H1 (cell line): Measurements from ENCODE around the gene ACKR2. TPM values are rescaled to one million over a fixed set of nuclear protein-coding genes. Genes with fewer than 3 reads are reported as not detected.

Source experiments
- BACH1 ChIP-seq: IDR thresholded peaks from 2 replicates; pipeline ENCODE4 v1.6.1; 2012; ENCODE audit warnings: low read length, improper control_type of control experiment
- EZH2 ChIP-seq: fragments of 200-600 bp; sonication (generic); IDR thresholded peaks from 2 replicates; pipeline ENCODE4 v1.7.1; 2012; ENCODE audit warnings: low read depth, mild to moderate bottlenecking, moderate library complexity, low read length, inconsistent platforms; ENCODE audit not compliant: severe bottlenecking
- GTF2F1 ChIP-seq: IDR thresholded peaks from 2 replicates; pipeline ENCODE4 v1.6.1; 2012; ENCODE audit warnings: low read depth, low read length, improper control_type of control experiment, borderline replicate concordance
- HDAC6 ChIP-seq: IDR thresholded peaks from one replicate; pipeline ENCODE4 v1.7.1; 2012; ENCODE audit warnings: low read depth, mild to moderate bottlenecking, inconsistent platforms, low read length, moderate library complexity
- KDM1A ChIP-seq: fragments of 200-600, 300-600 bp; sonication (generic); IDR thresholded peaks from 2 replicates; pipeline ENCODE4 v1.7.1; 2016; ENCODE audit warnings: mild to moderate bottlenecking, low read length, borderline replicate concordance
- POLR2A ChIP-seq, 2 experiments: IDR thresholded peaks; 1 replicate in 1 of 2; 2 replicates in 1 of 2; pipeline ENCODE4 v1.6.1; 2011; ENCODE audit warnings: low read depth in 2 of 2, low read length in 2 of 2, mild to moderate bottlenecking in 2 of 2; ENCODE audit errors: control extremely low read depth in 1 of 2
- RFX5 ChIP-seq: IDR thresholded peaks from 2 replicates; pipeline ENCODE4 v1.6.1; 2011; ENCODE audit warnings: low read depth, low read length, improper control_type of control experiment, borderline replicate concordance
- TAF1 ChIP-seq: IDR thresholded peaks from 2 replicates; pipeline ENCODE4 v1.6.1; 2011; ENCODE audit warnings: mild to moderate bottlenecking, low read depth, low read length
- polyA plus RNA-seq, 7 experiments: library from polyadenylated mRNA; depleted of rRNA in 3 of 7; stranded (reverse) in 5 of 7; unstranded in 2 of 7; fragments of >200 nt in 5 of 7; fragments of 200-250 nt in 2 of 7; gene quantifications; 1 replicate in 5 of 7; 2 replicates in 1 of 7; 4 replicates in 1 of 7; pipeline versions ENCODE4 v1.2.1 to v1.2.3, GENCODE V29; 2011 to 2013; ENCODE audit warnings: missing spikeins in 2 of 7, mixed read lengths in 2 of 7
- total RNA-seq: library from RNA; stranded (reverse); fragmentation: NEBNext Ultra II Directional; extraction: Animal tissue kit (Norgen Biotek cat#: 25700); gene quantifications from 2 replicates; pipeline ENCODE4 v1.2.1, GENCODE V29; 2021
- TF ChIP-seq, protein P1 (sequence below): fragments of 300-600 bp; sonication (generic); IDR thresholded peaks from 2 replicates; pipeline ENCODE4 v1.7.1; 2012; ENCODE audit warnings: low read length, moderate library complexity, mild to moderate bottlenecking, inconsistent platforms; ENCODE audit not compliant: insufficient replicate concordance

Gene ACKR2
- total and polyA plus RNA-seq, 2 of the 8 experiments (the other 6 are each of a cell fraction or from before 2014, with no cell fraction given) = 0.09 to 0.12 TPM

DNA sequence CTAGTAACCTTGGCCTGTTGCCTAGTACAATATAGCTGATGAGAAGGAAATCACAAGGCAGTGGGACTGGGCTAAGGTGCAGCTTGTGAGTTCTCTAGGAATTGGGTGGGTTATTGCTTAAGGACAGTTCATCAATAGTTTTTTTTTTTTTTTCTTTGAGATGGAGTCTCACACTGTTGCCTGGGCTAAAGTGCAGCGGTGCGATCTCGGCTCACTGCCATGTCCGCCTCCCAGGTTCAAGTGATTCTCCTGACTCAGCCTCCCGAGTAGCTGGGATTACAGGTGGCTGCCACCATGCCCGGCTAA, 11.5 kb downstream of the ACKR2 start (continued):
- TF ChIP-seq, protein P1, sequence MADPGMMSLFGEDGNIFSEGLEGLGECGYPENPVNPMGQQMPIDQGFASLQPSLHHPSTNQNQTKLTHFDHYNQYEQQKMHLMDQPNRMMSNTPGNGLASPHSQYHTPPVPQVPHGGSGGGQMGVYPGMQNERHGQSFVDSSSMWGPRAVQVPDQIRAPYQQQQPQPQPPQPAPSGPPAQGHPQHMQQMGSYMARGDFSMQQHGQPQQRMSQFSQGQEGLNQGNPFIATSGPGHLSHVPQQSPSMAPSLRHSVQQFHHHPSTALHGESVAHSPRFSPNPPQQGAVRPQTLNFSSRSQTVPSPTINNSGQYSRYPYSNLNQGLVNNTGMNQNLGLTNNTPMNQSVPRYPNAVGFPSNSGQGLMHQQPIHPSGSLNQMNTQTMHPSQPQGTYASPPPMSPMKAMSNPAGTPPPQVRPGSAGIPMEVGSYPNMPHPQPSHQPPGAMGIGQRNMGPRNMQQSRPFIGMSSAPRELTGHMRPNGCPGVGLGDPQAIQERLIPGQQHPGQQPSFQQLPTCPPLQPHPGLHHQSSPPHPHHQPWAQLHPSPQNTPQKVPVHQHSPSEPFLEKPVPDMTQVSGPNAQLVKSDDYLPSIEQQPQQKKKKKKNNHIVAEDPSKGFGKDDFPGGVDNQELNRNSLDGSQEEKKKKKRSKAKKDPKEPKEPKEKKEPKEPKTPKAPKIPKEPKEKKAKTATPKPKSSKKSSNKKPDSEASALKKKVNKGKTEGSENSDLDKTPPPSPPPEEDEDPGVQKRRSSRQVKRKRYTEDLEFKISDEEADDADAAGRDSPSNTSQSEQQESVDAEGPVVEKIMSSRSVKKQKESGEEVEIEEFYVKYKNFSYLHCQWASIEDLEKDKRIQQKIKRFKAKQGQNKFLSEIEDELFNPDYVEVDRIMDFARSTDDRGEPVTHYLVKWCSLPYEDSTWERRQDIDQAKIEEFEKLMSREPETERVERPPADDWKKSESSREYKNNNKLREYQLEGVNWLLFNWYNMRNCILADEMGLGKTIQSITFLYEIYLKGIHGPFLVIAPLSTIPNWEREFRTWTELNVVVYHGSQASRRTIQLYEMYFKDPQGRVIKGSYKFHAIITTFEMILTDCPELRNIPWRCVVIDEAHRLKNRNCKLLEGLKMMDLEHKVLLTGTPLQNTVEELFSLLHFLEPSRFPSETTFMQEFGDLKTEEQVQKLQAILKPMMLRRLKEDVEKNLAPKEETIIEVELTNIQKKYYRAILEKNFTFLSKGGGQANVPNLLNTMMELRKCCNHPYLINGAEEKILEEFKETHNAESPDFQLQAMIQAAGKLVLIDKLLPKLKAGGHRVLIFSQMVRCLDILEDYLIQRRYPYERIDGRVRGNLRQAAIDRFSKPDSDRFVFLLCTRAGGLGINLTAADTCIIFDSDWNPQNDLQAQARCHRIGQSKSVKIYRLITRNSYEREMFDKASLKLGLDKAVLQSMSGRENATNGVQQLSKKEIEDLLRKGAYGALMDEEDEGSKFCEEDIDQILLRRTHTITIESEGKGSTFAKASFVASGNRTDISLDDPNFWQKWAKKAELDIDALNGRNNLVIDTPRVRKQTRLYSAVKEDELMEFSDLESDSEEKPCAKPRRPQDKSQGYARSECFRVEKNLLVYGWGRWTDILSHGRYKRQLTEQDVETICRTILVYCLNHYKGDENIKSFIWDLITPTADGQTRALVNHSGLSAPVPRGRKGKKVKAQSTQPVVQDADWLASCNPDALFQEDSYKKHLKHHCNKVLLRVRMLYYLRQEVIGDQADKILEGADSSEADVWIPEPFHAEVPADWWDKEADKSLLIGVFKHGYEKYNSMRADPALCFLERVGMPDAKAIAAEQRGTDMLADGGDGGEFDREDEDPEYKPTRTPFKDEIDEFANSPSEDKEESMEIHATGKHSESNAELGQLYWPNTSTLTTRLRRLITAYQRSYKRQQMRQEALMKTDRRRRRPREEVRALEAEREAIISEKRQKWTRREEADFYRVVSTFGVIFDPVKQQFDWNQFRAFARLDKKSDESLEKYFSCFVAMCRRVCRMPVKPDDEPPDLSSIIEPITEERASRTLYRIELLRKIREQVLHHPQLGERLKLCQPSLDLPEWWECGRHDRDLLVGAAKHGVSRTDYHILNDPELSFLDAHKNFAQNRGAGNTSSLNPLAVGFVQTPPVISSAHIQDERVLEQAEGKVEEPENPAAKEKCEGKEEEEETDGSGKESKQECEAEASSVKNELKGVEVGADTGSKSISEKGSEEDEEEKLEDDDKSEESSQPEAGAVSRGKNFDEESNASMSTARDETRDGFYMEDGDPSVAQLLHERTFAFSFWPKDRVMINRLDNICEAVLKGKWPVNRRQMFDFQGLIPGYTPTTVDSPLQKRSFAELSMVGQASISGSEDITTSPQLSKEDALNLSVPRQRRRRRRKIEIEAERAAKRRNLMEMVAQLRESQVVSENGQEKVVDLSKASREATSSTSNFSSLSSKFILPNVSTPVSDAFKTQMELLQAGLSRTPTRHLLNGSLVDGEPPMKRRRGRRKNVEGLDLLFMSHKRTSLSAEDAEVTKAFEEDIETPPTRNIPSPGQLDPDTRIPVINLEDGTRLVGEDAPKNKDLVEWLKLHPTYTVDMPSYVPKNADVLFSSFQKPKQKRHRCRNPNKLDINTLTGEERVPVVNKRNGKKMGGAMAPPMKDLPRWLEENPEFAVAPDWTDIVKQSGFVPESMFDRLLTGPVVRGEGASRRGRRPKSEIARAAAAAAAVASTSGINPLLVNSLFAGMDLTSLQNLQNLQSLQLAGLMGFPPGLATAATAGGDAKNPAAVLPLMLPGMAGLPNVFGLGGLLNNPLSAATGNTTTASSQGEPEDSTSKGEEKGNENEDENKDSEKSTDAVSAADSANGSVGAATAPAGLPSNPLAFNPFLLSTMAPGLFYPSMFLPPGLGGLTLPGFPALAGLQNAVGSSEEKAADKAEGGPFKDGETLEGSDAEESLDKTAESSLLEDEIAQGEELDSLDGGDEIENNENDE = no peak
- no peak for TF ChIP-seq KDM1A
- no peak for TF ChIP-seq BACH1
- TF ChIP-seq TAF1 = no peak
- no peak for TF ChIP-seq HDAC6
- no peak for TF ChIP-seq POLR2A (IDR thresholded peaks at IDR 0.05; ENCODE audit: control extremely low read depth in 1 of 2, low read depth in 2 of 2, low read length in 2 of 2)
- no peak for TF ChIP-seq EZH2
- no peak for TF ChIP-seq RFX5
- no peak for TF ChIP-seq GTF2F1
